HG03280 (cell line): Measurements from ENCODE around the gene NEK2.
"Not testable (repeated sequence)": the region's sequence is repeated elsewhere in the genome, so short reads cannot be mapped to it uniquely, and the experiment has no call there.

Experiments used
- ATAC-seq: cut with Tn5 transposase; IDR thresholded peaks from one replicate; pipeline ENCODE4 v1.9.1; 2021; ENCODE audit warnings: mild to moderate bottlenecking, moderate library complexity; ENCODE audit not compliant: unreplicated experiment

NEK2 gene

GRCh38 chr1:211634461-211634860 lies 41.0 kb downstream of the NEK2 start:
- ATAC-seq, result no peak

GRCh38 chr1:211633524-211633846 lies 41.9 kb downstream of the NEK2 start:
- no peak for ATAC-seq

DNA sequence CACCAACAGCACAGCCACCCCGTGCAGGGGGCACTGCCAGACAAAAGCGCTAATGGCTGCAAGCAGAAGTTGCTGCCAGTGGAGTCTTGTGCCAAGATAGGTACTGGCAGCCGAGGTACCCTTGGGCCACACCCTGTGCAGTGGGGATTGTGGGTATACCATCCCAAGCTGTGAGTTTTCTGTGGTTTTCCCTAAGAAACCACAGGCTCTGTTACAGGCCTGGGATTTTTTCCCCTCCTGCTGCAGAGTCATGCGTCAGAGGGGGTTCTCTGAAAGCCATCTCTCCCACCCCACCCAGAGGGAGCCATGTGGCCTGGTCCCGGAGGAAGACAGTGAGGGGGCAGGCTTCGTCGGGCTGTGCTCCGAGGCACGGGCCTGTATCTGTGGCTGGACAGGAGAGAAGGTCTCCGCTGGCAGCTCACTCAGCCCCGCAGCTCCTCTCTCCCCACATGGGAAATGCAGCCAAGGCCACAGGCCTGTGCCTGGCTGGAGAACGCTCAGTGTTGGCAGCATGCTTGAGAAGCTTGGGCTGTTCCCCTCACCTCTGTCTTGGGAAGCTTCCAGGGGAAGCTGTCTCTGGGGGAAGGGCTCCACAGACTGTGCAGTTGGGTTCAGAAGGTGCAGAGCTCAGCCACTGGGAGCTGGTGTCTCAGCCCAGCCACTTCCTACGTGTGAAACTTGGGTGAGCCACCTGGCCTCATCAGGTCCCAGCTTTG lies 42.5 kb downstream of the NEK2 start:
- no peak for ATAC-seq

GRCh38 chr1:211632117-211632807 lies 43.2 kb downstream of the NEK2 start:
- no peak for ATAC-seq

DNA sequence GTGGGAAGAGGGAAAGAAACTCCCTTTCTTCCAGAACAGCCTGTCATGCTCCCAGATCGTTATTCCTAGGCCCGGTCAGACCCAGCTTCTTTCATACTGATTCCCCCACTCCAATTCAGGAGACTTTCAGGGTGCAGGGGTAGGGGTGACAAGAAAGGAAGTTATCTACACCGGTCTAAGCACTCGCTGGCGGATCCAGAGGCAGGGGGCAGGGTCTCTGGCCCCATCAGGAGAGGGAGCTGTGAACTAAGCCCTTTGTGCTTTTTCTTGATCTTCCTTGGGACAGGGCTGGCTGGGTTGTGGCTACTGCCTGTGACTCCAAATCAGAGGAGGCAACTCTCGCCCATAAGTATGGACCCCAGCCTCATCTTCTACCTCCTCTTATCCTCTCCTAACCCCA lies 44.3 kb downstream of the NEK2 start:
- no peak for ATAC-seq

- no peak for ATAC-seq
Observed at GRCh38 chr1:211630236-211631081, 45.0 kb downstream of the NEK2 start.

GRCh38 chr1:211628417-211628816 lies 47.0 kb downstream of the NEK2 start:
- no peak for ATAC-seq

DNA sequence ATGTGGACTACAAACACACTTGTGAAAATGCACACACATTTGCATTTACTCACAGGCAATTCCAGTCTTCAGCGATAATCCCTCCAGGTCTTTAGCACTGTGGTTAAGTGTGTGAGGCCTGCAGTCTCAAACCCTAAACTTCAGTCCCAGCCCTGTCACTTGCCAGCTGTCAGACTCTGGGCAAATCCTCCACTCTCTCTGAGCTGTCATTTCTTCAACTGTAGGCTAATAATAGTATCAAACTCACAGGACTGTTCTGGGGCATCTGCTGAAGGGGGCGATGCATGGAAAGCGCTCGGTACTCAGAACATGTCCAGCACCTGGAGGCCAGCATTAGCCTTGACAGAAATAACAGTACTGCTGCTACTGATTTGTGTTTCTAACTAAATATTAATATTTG lies 48.2 kb downstream of the NEK2 start:
- ATAC-seq, result no peak

DNA sequence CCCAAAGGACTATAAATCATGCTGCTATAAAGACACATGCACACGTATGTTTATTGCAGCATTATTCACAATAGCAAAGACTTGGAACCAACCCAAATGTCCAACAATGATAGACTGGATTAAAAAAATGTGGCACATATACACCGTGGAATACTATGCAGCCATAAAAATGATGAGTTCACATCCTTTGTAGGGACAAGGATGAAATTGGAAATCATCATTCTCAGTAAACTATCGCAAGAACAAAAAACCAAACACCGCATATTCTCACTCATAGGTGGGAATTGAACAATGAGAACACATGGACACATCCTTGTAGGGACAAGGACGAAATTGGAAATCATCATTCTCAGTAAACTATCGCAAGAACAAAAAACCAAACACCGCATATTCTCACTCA lies 49.6 kb downstream of the NEK2 start:
- ATAC-seq, result not testable (repeated sequence)

DNA sequence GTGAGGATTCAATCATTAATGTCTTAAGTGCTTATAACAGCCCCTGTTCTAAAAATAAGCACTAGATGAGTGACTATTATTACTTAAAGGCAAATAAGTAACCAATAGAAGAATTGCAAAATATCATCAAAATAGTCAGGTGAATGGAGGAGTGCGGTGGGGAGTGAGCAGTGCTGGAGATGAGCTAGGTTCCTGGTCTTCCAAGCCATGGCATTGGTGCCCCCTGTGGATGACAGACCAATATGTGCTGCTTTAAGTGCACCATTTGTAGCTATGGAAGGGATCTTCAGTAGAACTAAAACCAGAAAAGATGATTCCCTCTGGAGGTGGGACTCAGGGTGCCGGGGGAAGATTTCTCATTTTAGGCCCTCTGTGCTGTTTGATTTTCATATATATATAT lies 50.4 kb downstream of the NEK2 start:
- no peak for ATAC-seq

DNA sequence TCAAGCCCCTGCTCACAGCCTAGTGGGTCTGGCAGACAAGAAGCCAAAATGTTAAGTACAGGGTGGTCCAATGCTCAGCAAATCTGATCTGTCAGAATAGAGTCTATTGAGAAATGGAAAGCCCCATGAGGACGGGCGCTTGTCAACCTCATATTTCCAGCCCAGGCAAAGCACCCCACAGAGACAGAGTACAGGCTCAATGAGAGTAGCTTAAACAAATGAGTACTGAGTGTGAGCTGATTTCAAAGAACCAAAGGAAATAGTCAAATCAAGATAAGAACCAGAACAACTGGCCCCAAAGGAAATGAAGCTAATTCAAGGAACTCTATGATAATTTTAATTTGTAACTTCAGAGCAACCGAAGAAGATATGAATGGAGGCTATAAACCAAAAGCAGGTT lies 51.9 kb downstream of the NEK2 start:
- ATAC-seq, result no peak

DNA sequence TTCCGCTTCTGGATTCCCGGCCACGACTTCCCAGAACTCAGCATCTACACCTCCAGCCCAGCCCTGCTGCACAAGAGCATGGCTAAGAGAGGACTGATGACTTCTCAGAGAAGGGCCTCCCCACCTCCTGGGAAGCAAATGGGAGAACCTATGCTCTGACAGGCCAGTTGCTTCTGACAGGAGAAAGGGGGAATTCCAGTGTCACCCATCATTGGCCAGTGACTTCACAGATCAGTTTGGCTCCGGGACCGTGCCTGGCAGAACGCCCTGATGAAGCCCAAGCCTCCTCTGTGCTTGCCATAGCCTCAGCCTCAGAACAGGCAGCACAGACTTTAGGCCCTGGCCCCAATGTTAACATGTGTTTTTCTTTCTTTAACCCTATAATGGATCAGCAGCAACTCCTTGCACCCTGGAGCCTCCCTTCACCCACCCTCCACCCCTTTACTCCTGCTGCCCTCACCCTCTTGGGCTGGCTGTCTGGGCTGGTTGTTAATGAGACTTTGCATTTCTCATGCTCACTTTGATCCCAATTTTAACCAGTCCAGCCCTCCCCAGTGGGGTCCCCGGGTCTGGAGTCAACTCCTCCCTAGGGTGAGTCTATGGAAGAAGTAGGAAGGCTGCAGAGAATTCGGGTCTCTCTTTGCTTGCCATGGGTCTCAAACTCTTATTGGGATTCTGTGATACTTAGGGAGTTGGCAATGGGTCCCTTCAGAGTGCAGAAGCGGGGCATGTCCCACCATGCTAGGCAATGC lies 53.8 kb downstream of the NEK2 start:
- no peak for ATAC-seq

GRCh38 chr1:211620097-211620496 lies 55.3 kb downstream of the NEK2 start:
- no peak for ATAC-seq

GRCh38 chr1:211619033-211619996 lies 56.1 kb downstream of the NEK2 start:
- no peak for ATAC-seq

DNA sequence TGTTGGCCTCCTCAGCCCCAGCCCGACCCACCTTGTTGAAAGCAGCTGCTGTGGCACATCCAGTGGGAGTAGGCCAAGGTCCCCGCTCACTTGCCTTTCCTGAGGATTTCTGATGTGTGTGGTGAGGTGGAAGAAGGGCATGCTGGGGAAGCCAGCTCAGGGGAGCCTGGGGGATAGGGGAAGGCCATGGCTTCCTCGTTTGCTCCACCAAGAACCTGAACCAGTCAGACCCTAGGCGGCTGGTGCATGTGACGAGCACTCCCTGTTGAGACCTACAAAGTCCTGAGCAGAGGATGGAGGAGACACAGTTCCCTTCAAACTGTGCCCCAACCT lies 58.5 kb downstream of the NEK2 start:
- no peak for ATAC-seq

DNA sequence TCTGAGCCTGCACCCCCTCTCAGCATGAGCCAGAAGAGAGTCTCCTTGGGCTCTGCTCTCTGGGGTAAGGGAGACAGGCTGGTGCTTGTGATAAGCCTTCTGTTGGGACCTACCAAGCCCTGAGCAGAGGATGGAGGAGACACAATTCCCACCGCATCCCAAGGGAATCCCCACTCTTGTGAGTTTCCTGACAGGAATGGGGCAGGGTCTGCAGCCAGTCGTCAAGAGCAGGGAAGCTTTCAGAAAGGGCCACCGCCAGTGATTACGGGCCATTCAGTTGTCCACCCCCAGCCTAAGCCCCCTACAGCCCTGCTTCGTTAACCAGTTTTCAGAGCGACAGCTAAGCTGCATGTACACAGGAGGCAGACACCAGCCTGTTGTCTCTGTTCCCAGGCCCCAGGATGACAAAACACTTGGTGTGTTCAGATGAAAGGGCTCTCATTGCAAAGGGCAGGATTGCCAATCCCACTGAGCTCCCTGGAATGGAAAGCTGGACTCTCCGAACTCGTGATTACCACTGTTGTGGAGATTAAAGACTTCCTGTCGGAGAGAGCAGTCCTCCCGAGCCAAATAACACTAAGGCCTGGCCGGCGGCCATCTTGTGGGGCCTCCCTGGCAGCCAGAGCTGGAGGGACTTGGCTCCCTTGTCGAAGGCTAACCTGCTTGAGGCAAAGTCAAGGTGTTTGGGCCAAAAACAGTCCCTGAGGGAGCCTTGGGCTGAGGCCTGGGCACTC lies 59.0 kb downstream of the NEK2 start:
- ATAC-seq, result no peak

- no peak for ATAC-seq
Observed at GRCh38 chr1:211614615-211615014, 60.8 kb downstream of the NEK2 start.

DNA sequence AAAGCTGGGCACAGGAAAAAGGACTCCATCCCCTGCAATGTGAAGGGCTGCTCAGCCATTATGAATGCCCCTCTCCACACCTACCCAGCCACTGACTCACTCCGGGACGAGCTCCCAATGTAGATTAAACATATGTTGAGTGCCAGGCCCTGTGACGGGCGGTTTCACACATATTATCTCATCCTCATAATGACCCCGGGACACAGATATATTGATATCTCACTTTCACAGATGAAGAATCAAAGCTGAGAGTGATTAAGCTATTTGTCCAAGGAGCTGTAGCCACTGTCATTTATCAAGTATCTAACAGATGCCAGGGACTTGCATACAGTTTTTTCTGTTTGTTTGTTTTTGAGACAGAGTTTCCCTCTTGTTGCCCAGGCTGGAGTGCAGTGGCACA lies 61.5 kb downstream of the NEK2 start:
- ATAC-seq, result no peak

DNA sequence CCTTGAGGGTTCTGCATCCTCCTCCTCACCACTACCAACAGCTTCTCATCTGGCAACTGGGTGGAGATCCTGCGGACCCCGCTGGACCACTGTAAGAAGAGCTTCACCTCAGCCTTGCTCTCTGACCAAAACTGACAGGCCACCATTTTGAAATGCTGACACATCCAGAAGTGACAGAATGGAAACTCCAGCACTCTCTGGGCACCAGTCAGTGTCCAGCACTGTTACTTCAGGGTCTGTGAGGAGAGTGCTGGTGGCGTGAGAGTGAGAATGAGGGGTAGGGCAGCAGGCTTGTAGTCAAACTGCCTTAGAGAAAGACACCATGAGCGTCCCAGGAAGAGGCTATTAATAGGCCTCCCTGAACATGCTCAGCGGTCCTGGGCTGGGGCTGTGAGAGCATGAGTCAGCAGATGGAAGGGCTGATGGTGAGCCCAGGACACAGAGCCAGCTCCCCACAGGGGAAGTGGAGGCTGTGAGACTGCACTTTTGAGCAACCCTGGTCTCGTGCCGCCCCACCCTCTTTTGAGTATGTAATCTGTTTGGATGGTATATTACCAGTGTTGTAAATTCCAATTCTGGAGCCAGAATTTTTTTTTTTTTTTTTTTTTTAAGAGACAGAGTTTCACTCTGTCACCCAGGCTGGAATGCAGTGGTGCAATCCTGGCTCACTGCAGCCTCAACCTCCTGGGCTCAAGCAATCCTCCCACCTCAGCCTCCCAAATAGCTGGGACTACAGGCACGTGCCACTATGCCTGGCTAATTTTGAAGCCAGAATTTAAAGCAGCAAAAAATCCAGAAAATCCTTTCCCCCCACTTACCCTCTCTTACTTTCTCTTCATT lies 62.1 kb downstream of the NEK2 start:
- ATAC-seq, result no peak
